GM21528 (cell line): ENCODE results near the gene XCL1.
A peak's percentile ranks its signal among the peaks of the same experiment; 100 is the strongest.

Experiments
- ATAC-seq: cut with Tn5 transposase; IDR thresholded peaks from one replicate; pipeline ENCODE4 v1.9.1; 2021; ENCODE audit warnings: mild to moderate bottlenecking, moderate library complexity; ENCODE audit not compliant: unreplicated experiment, low FRiP score

XCL1 gene

GRCh38 chr1:168601051-168601450 is 24.6 kb downstream of the XCL1 start:
- ATAC-seq, result no peak

- peak; percentile 50 for ATAC-seq
Measured at GRCh38 chr1:168603501-168604110, 27.2 kb downstream of the XCL1 start.

- ATAC-seq, result no peak
Measured at GRCh38 chr1:168605443-168605842, 29.0 kb downstream of the XCL1 start.

GRCh38 chr1:168606096-168606495 is 29.7 kb downstream of the XCL1 start:
- ATAC-seq, result no peak

- ATAC-seq, result no peak
Measured at GRCh38 chr1:168607872-168608428, 31.5 kb downstream of the XCL1 start.

- ATAC-seq, result no peak
Measured at GRCh38 chr1:168608796-168609715, 32.7 kb downstream of the XCL1 start.

- ATAC-seq, result no peak
Measured at GRCh38 chr1:168609741-168610510, 33.5 kb downstream of the XCL1 start.

- ATAC-seq, result no peak
Measured at GRCh38 chr1:168613038-168613451, 36.6 kb downstream of the XCL1 start.

- ATAC-seq, result no peak
Measured at GRCh38 chr1:168613691-168614231, 37.4 kb downstream of the XCL1 start.

- no peak for ATAC-seq
Measured at GRCh38 chr1:168614235-168614634, 37.8 kb downstream of the XCL1 start.

- no peak for ATAC-seq
Measured at GRCh38 chr1:168615965-168616364, 39.6 kb downstream of the XCL1 start.

- ATAC-seq, result no peak
Measured at GRCh38 chr1:168617974-168618750, 41.8 kb downstream of the XCL1 start.

- ATAC-seq, result no peak
Measured at GRCh38 chr1:168618886-168619285, 42.5 kb downstream of the XCL1 start.

- no peak for ATAC-seq
Measured at GRCh38 chr1:168621356-168621755, 45.0 kb downstream of the XCL1 start.

GRCh38 chr1:168623003-168623828 is 46.8 kb downstream of the XCL1 start:
- ATAC-seq, result no peak

- no peak for ATAC-seq
Measured at GRCh38 chr1:168623831-168624230, 47.4 kb downstream of the XCL1 start.

- ATAC-seq, result no peak
Measured at GRCh38 chr1:168626326-168626725, 49.9 kb downstream of the XCL1 start.

- ATAC-seq, result no peak
Measured at GRCh38 chr1:168627370-168627769, 51.0 kb downstream of the XCL1 start.

GRCh38 chr1:168628807-168629206 is 52.4 kb downstream of the XCL1 start:
- no peak for ATAC-seq
